Upper lobe of left lung (tissue), 6 donors: ENCODE measurements around the gene PDZD8. TPM values are rescaled to one million over a fixed set of nuclear protein-coding genes. Genes with fewer than 3 reads are reported as not detected.
"Not testable (repeated sequence)": the region's sequence is repeated elsewhere in the genome, so short reads cannot be mapped to it uniquely, and the experiment has no call there.

Source experiments
- ATAC-seq, 2 donors: fragments of 200-7000 bp; cut with Tn5 transposase; one replicate each; pipeline ENCODE4 v1.9.1; 2022; ENCODE audit warnings: mild to moderate bottlenecking in 2 of 2, moderate library complexity in 2 of 2; ENCODE audit not compliant: low FRiP score in 2 of 2
- DNase-seq, 2 donors: peaks; one replicate each; pipeline ENCODE4 v3.0.0-alpha.2; 2019 to 2020
- H3K27ac ChIP-seq, 4 donors: fragments of 200-600 bp; sonication (generic); one replicate each; pipeline ENCODE4 v1.5.1; 2016 to 2019
- H3K27me3 ChIP-seq, 4 donors: fragments of 200-600 bp; sonication (generic); one replicate each; pipeline ENCODE4 v1.5.1; 2017 to 2019
- H3K36me3 ChIP-seq, 4 donors: fragments of 200-600 bp; sonication (generic); one replicate each; pipeline ENCODE4 v1.5.1; 2016 to 2019
- H3K4me1 ChIP-seq, 4 donors: fragments of 200-600 bp; sonication (generic); one replicate each; pipeline ENCODE4 v1.5.1; 2018 to 2019
- H3K4me3 ChIP-seq, 4 donors: fragments of 200-600 bp; sonication (generic); one replicate each; pipeline ENCODE4 v1.5.1; 2017 to 2019; ENCODE audit warnings: mild to moderate bottlenecking in 2 of 4, moderate library complexity in 1 of 4
- H3K9me3 ChIP-seq, 4 donors: fragments of 200-600 bp; sonication (generic); one replicate each; pipeline ENCODE4 v1.5.1; 2018 to 2019
- CTCF ChIP-seq, 6 experiments: fragments of 450-650 bp in 4 of 6; fragments of 200-600 bp in 2 of 6; sonication (generic) in 2 of 6; IDR thresholded peaks; one replicate each; pipeline ENCODE4 v1.5.1; 2016 to 2019; ENCODE audit warnings: antibody characterized with exemption in 6 of 6
- EP300 ChIP-seq, 4 donors: sonication (generic); formaldehyde crosslinking; IDR thresholded peaks; one replicate each; pipeline ENCODE4 v1.5.1; 2017; ENCODE audit warnings: antibody characterized with exemption in 4 of 4, control low read depth in 2 of 4
- POLR2A ChIP-seq, 4 donors: fragments of 450-650 bp; IDR thresholded peaks; one replicate each; pipeline ENCODE4 v1.5.1; 2016 to 2017; ENCODE audit warnings: antibody characterized with exemption in 4 of 4, mild to moderate bottlenecking in 2 of 4
- POLR2AphosphoS5 ChIP-seq, 2 donors: sonication (generic); formaldehyde crosslinking; IDR thresholded peaks; one replicate each; pipeline ENCODE4 v1.5.1; 2017; ENCODE audit warnings: antibody characterized with exemption in 2 of 2
- WGBS, 2 donors: methylation state at CpG; one replicate each; pipeline ENCODE4 v1.1.5; 2017 to 2018; 5-methylcytosine and 5-hydroxymethylcytosine counted together
- total RNA-seq, 6 donors: library from RNA; depleted of rRNA in 4 of 6; stranded (reverse); fragments of >200 nt in 4 of 6; gene quantifications; one replicate each; pipeline versions ENCODE4 v1.1.0 to v1.2.1, GENCODE V29; 2016 to 2021
- donor health status: DM: no; HTN: no; CAD: no; lungs with moderate emphysema.
- donor health status: DM: no; HTN: yes; CAD: no; lungs with severe emphysema.

Gene PDZD8
- total RNA-seq, 6 donors from 2014 or later, result 18.9 to 42.0 (median 34.0) TPM

- H3K4me3 ChIP-seq, result no peak overlapping the region
- no peaks in the 10 kb centered on the region for H3K4me1 ChIP-seq
- TF ChIP-seq POLR2AphosphoS5 (IDR thresholded peaks at IDR 0.05) (no peak), CTCF (IDR thresholded peaks at IDR 0.05) (no peak), EP300 (IDR thresholded peaks at IDR 0.05) (no peak), POLR2A (IDR thresholded peaks at IDR 0.05) (no peak)
- DNase-seq (no peak), ATAC-seq (no peak)
- H3K27ac ChIP-seq, result no peak overlapping the region
- peaks cover 0 to 3% (median 0%) of the 10 kb centered on the region in 4 donors for H3K36me3 ChIP-seq
- 93 to 97% methylated on average over 4 of the region's 4 CpGs for WGBS, 2 donors
- H3K9me3 ChIP-seq, result no peaks in the 10 kb centered on the region
- H3K27me3 ChIP-seq, result no peaks in the 10 kb centered on the region
Observed at GRCh38 chr10:117312430-117312829, 62.8 kb downstream of the PDZD8 start.

GRCh38 chr10:117311261-117311660, 64.0 kb downstream of the PDZD8 start:
- 96 to 99% methylated on average over 5 of the region's 5 CpGs for WGBS, 2 donors

GRCh38 chr10:117306674-117307073, 68.6 kb downstream of the PDZD8 start:
- no peak for DNase-seq
- Histone ChIP-seq H3K4me1 (no peaks in the 10 kb centered on the region), H3K9me3 (no peaks in the 10 kb centered on the region), H3K36me3 (no peaks in the 10 kb centered on the region), H3K27ac (no peak overlapping the region), H3K4me3 (no peak overlapping the region), H3K27me3 (no peaks in the 10 kb centered on the region)
- no peak for ATAC-seq
- no peak for TF ChIP-seq CTCF (IDR thresholded peaks at IDR 0.05)
- TF ChIP-seq EP300 (IDR thresholded peaks at IDR 0.05), result no peak
- no peak for TF ChIP-seq POLR2A (IDR thresholded peaks at IDR 0.05)
- no peak for TF ChIP-seq POLR2AphosphoS5 (IDR thresholded peaks at IDR 0.05)

More at GRCh38 chr10:117311261-117311660, 64.0 kb downstream of the PDZD8 start:
- no peak overlapping the region for H3K27ac ChIP-seq
- ATAC-seq, result no peak
- H3K27me3 ChIP-seq, result no peaks in the 10 kb centered on the region
- no peaks in the 10 kb centered on the region for H3K9me3 ChIP-seq
- H3K36me3 ChIP-seq, result no peaks in the 10 kb centered on the region
- no peaks in the 10 kb centered on the region for H3K4me1 ChIP-seq
- no peak for DNase-seq
- no peak overlapping the region for H3K4me3 ChIP-seq
- TF ChIP-seq EP300 (IDR thresholded peaks at IDR 0.05) (no peak), POLR2A (IDR thresholded peaks at IDR 0.05) (no peak), POLR2AphosphoS5 (IDR thresholded peaks at IDR 0.05) (no peak), CTCF (IDR thresholded peaks at IDR 0.05) (no peak)

GRCh38 chr10:117303451-117303850, 71.8 kb downstream of the PDZD8 start:
- H3K4me1 ChIP-seq, H3K4me3 ChIP-seq, H3K36me3 ChIP-seq, ATAC-seq, H3K9me3 ChIP-seq, DNase-seq, H3K27ac ChIP-seq, H3K27me3 ChIP-seq: not testable (repeated sequence)
- WGBS, 2 donors, result 88 to 96% methylated on average over 3 of the region's 3 CpGs

- H3K9me3 ChIP-seq, result no peaks in the 10 kb centered on the region
- ATAC-seq (no peak), DNase-seq (no peak)
- no peak overlapping the region for H3K4me3 ChIP-seq
- TF ChIP-seq EP300 (IDR thresholded peaks at IDR 0.05) (no peak), POLR2A (IDR thresholded peaks at IDR 0.05) (no peak), CTCF (IDR thresholded peaks at IDR 0.05) (no peak), POLR2AphosphoS5 (IDR thresholded peaks at IDR 0.05) (no peak)
- H3K4me1 ChIP-seq, result no peaks in the 10 kb centered on the region
- 100% methylated on average over 1 of the region's 1 CpG for WGBS, 2 donors
- no peak overlapping the region for H3K27ac ChIP-seq
- H3K27me3 ChIP-seq, result no peaks in the 10 kb centered on the region
- H3K36me3 ChIP-seq, result no peaks in the 10 kb centered on the region
Observed at GRCh38 chr10:117300671-117301070, 74.6 kb downstream of the PDZD8 start.
